HEK293T (cell line): ENCODE results near the gene HOXD10.

Experiments
- ARNT ChIP-seq: fragments of 450-650 bp; IDR thresholded peaks from 2 replicates; pipeline ENCODE4 v1.6.1; 2017; ENCODE audit warnings: mild to moderate bottlenecking
- BHLHE40 ChIP-seq: fragments of 450-650 bp; IDR thresholded peaks from 2 replicates; pipeline ENCODE4 v1.6.1; 2016; ENCODE audit warnings: mild to moderate bottlenecking, moderate library complexity, borderline replicate concordance
- ELF4 ChIP-seq: fragments of 450-650 bp; IDR thresholded peaks from 2 replicates; pipeline ENCODE4 v1.6.1; 2017; ENCODE audit warnings: antibody characterized with exemption
- FOXA1 ChIP-seq: fragments of 450-650 bp; IDR thresholded peaks from 2 replicates; pipeline ENCODE4 v1.6.1; 2016; ENCODE audit warnings: mild to moderate bottlenecking
- FOXK2 ChIP-seq: fragments of 450-650 bp; IDR thresholded peaks from 2 replicates; pipeline ENCODE4 v1.6.1; 2016; ENCODE audit warnings: mild to moderate bottlenecking
- FOXM1 ChIP-seq: fragments of 450-650 bp; IDR thresholded peaks from 2 replicates; pipeline ENCODE4 v1.6.1; 2017; ENCODE audit warnings: mild to moderate bottlenecking, borderline replicate concordance
- L3MBTL2 ChIP-seq: fragments of 450-650 bp; conservative IDR thresholded peaks from 2 replicates; pipeline ENCODE4 v1.6.1; 2016; ENCODE audit warnings: mild to moderate bottlenecking
- LEF1 ChIP-seq: fragments of 450-650 bp; IDR thresholded peaks from 2 replicates; pipeline ENCODE4 v1.6.1; 2017; ENCODE audit warnings: mild to moderate bottlenecking, borderline replicate concordance
- NFRKB ChIP-seq: fragments of 450-650 bp; IDR thresholded peaks from 2 replicates; pipeline ENCODE4 v1.6.1; 2016; ENCODE audit warnings: mild to moderate bottlenecking, moderate library complexity
- PKNOX1 ChIP-seq: fragments of 450-650 bp; IDR thresholded peaks from 2 replicates; pipeline ENCODE4 v1.6.1; 2016
- SP1 ChIP-seq: fragments of 450-650 bp; IDR thresholded peaks from 2 replicates; pipeline ENCODE4 v1.6.1; 2017
- TARDBP ChIP-seq: fragments of 450-650 bp; IDR thresholded peaks from 2 replicates; pipeline ENCODE4 v1.6.1; 2016

- TF ChIP-seq BHLHE40, result no peak
- TF ChIP-seq ELF4, result no peak
- TF ChIP-seq ARNT, result no peak
- no peak for TF ChIP-seq FOXK2
- no peak for TF ChIP-seq TARDBP
- no peak for TF ChIP-seq LEF1
- TF ChIP-seq FOXA1, result no peak
- TF ChIP-seq L3MBTL2, result no peak
- TF ChIP-seq SP1, result no peak
- TF ChIP-seq FOXM1, result no peak
- no peak for TF ChIP-seq PKNOX1
- TF ChIP-seq NFRKB, result no peak
These were observed 27.4 kb upstream of the HOXD10 start for GRCh38 chr2:176088937-176089842.
